PFSK-1 (cell line): ENCODE results near the gene TAF4B.

ENCODE experiments used
- FOXP2 ChIP-seq: optimal IDR thresholded peaks from 2 replicates; pipeline ENCODE3; 2011; ENCODE audit warnings: borderline replicate concordance, control low read depth, inconsistent platforms; ENCODE audit not compliant: insufficient read depth; ENCODE audit errors: extremely low read length, extremely low read depth
- POLR2AphosphoS5 ChIP-seq: IDR thresholded peaks from 2 replicates; pipeline ENCODE4 v1.6.1; 2012; ENCODE audit warnings: low read depth, mild to moderate bottlenecking, control low read depth, low read length, moderate library complexity
- REST ChIP-seq, 2 experiments: IDR thresholded peaks; 2 replicates each; pipeline versions ENCODE4 v1.6.1 to v1.8.0; 2011 to 2012; ENCODE audit warnings: low read depth in 2 of 2, low read length in 2 of 2, control low read depth in 1 of 2, inconsistent platforms in 1 of 2, mild to moderate bottlenecking in 1 of 2, moderate library complexity in 1 of 2; ENCODE audit not compliant: insufficient read depth in 1 of 2
- SIN3A ChIP-seq: IDR thresholded peaks from 2 replicates; pipeline ENCODE4 v1.6.1; 2012; ENCODE audit warnings: mild to moderate bottlenecking, low read length, moderate library complexity, borderline replicate concordance; ENCODE audit not compliant: insufficient read depth
- TAF1 ChIP-seq: IDR thresholded peaks from 2 replicates; pipeline ENCODE4 v1.6.1; 2012; ENCODE audit warnings: low read length, control low read depth, borderline replicate concordance; ENCODE audit not compliant: insufficient read depth

Gene TAF4B

GRCh38 chr18:26207937-26208336, 18.3 kb upstream of the TAF4B start:
- TF ChIP-seq REST (IDR thresholded peaks at IDR 0.05; ENCODE audit: insufficient read depth in 1 of 2, low read depth in 2 of 2, low read length in 2 of 2), result no peak
- no peak for TF ChIP-seq TAF1
- TF ChIP-seq POLR2AphosphoS5, result no peak
- no peak for TF ChIP-seq FOXP2
- no peak for TF ChIP-seq SIN3A

GRCh38 chr18:26208977-26209376, 17.3 kb upstream of the TAF4B start:
- no peak for TF ChIP-seq REST (IDR thresholded peaks at IDR 0.05; ENCODE audit: insufficient read depth in 1 of 2, low read depth in 2 of 2, low read length in 2 of 2)
- no peak for TF ChIP-seq FOXP2
- TF ChIP-seq SIN3A, result no peak
- TF ChIP-seq POLR2AphosphoS5, result no peak
- no peak for TF ChIP-seq TAF1

GRCh38 chr18:26210147-26210546, 16.1 kb upstream of the TAF4B start:
- TF ChIP-seq TAF1 (no peak), FOXP2 (no peak), SIN3A (no peak), REST (IDR thresholded peaks at IDR 0.05; ENCODE audit: insufficient read depth in 1 of 2, low read depth in 2 of 2, low read length in 2 of 2) (no peak)

- TF ChIP-seq REST (IDR thresholded peaks at IDR 0.05; ENCODE audit: insufficient read depth in 1 of 2, low read depth in 2 of 2, low read length in 2 of 2), result no peak
- TF ChIP-seq POLR2AphosphoS5, result no peak
- TF ChIP-seq TAF1, result no peak
- TF ChIP-seq SIN3A, result no peak
- no peak for TF ChIP-seq FOXP2
Measured at GRCh38 chr18:26215247-26215970, 10.8 kb upstream of the TAF4B start.
